Thymus (tissue), 11 donors: Measurements from ENCODE around the gene FXYD5. TPM values are rescaled to one million over a fixed set of nuclear protein-coding genes. Genes with fewer than 3 reads are reported as not detected.

Experiments used
- DNase-seq, 9 donors: peaks; one replicate each; pipeline ENCODE4 v3.0.0-alpha.2; 2013; ENCODE audit warnings: low spot score in 9 of 9, low read depth in 6 of 9, missing footprints in 1 of 9
- H3K27ac ChIP-seq, 2 donors: one replicate each; pipeline ENCODE4 v1.5.1; 2013; ENCODE audit warnings: control low read depth in 1 of 2, low read depth in 1 of 2, low read length in 1 of 2, mild to moderate bottlenecking in 1 of 2, moderate library complexity in 1 of 2
- H3K27me3 ChIP-seq, 2 donors: one replicate each; pipeline ENCODE4 v1.5.1; 2013; ENCODE audit warnings: low read length in 1 of 2; ENCODE audit not compliant: control insufficient read depth in 2 of 2, insufficient read depth in 1 of 2
- H3K36me3 ChIP-seq, 2 donors: one replicate each; pipeline ENCODE4 v1.5.1; 2013; ENCODE audit warnings: low read length in 1 of 2, mild to moderate bottlenecking in 1 of 2, moderate library complexity in 1 of 2; ENCODE audit not compliant: control insufficient read depth in 2 of 2, insufficient read depth in 2 of 2
- H3K4me1 ChIP-seq, 2 donors: one replicate each; pipeline ENCODE4 v1.5.1; 2013; ENCODE audit warnings: low read length in 2 of 2; ENCODE audit not compliant: control insufficient read depth in 2 of 2, insufficient read depth in 2 of 2
- H3K4me3 ChIP-seq, 2 donors: one replicate each; pipeline ENCODE4 v1.5.1; 2013; ENCODE audit warnings: low read length in 2 of 2, control low read depth in 1 of 2, mild to moderate bottlenecking in 1 of 2
- H3K9me3 ChIP-seq, 2 donors: one replicate each; pipeline ENCODE4 v1.5.1; 2013; ENCODE audit warnings: low read length in 1 of 2, mild to moderate bottlenecking in 1 of 2; ENCODE audit not compliant: control insufficient read depth in 2 of 2, insufficient read depth in 1 of 2
- WGBS: extraction: QIAGEN DNeasy Blood & Tissue Kit; methylation state at CpG from one replicate; pipeline ENCODE4 v1.1.7; 2013; 5-methylcytosine and 5-hydroxymethylcytosine counted together
- polyA plus RNA-seq: library from polyadenylated mRNA; stranded (reverse); fragments of 200-250 nt; gene quantifications from one replicate; pipeline ENCODE4 v1.2.3, GENCODE V29; 2013
- total RNA-seq: library from RNA; stranded (reverse); fragments of 120-200 nt; gene quantifications from one replicate; pipeline ENCODE4 v1.2.4, GENCODE V29; 2013
- donor health status: healthy.

The FXYD5 gene
- total and polyA plus RNA-seq, 2 donors: 42.6 to 136 TPM

GRCh38 chr19:35159606-35160005, 5.1 kb downstream of the FXYD5 start:
- 93% methylated on average over 8 of the region's 8 CpGs for WGBS

GRCh38 chr19:35160629-35161433, 6.3 kb downstream of the FXYD5 start:
- no peak overlapping the region for H3K27ac ChIP-seq

More at GRCh38 chr19:35159606-35160005, 5.1 kb downstream of the FXYD5 start:
- H3K4me1 ChIP-seq: peaks cover 10 to 12% of the 10 kb centered on the region in 2 donors
- H3K4me3 ChIP-seq: no peak overlapping the region
- no peak overlapping the region for H3K27ac ChIP-seq
- peaks cover 37 to 48% of the 10 kb centered on the region in 2 donors for H3K36me3 ChIP-seq
- peaks cover 0 to 10% of the 10 kb centered on the region in 2 donors for H3K27me3 ChIP-seq
- peaks cover 0 to 1% of the 10 kb centered on the region in 2 donors for H3K9me3 ChIP-seq
- DNase-seq: no peak

DNA sequence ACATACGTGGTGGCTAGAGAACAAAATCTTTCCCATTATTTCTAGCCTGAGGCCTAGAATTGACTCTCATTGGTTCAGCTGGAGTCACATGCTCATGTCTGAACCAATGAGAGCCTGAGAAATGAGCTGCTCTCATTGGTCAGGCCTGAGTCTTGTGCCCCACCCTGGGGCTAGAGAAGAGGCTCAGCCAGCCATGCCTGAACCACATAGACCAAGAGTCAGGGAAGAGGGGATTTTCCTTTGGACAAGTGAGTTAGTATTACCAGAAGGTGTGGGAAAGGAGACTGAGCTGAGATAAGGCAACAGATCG, 6.9 kb downstream of the FXYD5 start:
- H3K36me3 ChIP-seq: peaks cover 50 to 60% of the 10 kb centered on the region in 2 donors
- H3K27ac ChIP-seq: no peak overlapping the region
- WGBS: over 99% methylated on average over 2 of the region's 2 CpGs

More at GRCh38 chr19:35160629-35161433, 6.3 kb downstream of the FXYD5 start:
- Histone ChIP-seq H3K4me3 (no peak overlapping the region), H3K27me3 (no peaks in the 10 kb centered on the region), H3K9me3 (peaks cover 3% of the 10 kb centered on the region in 2 donors), H3K4me1 (peaks cover 2 to 6% of the 10 kb centered on the region in 2 donors), H3K36me3 (peaks cover 44 to 55% of the 10 kb centered on the region in 2 donors)
- DNase-seq: no peak
- 96% methylated on average over 9 of the region's 9 CpGs for WGBS

DNA sequence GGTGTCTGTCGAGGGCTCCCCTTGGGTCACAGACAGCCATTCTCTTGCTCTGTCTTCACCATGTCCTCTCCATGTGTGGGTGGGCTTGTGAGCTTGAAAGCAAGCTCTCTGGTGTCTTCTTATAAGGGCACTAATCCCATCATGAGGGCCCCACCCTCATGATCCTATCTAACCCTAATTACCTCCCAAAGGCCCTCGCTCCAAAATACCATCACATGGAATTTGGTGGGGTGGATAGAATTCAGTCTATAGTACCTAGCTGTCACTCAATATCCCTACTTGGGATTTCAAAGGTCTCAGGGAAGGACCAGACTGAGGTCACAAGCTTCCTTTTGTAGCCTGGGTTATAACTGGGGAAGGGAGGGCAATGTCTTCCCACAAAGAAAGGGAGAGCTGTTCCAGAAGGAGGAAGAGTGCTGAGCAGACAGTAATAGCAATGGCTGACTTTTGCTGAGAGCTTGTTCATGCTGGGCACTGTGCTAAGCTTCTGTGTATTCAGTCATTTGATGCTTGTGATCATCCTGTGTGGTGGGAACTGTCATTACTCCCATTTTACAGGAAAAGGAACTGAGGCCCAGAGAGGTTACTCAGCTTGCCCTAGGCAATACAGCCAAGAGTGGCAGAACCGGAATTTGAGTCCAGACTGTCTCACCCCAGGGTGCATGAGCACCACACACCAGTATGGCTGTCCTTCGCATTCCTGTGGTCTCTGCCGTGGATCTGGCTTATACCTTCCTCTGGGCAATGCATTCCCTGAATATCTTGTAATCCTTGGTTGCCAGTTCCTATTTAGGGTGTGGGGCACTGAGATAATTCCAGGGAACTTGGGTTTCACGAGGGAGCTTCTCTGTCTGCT, 8.2 kb downstream of the FXYD5 start:
- no peak for DNase-seq
- Histone ChIP-seq H3K27me3 (no peaks in the 10 kb centered on the region), H3K4me1 (peaks cover 0 to 6% of the 10 kb centered on the region in 2 donors), H3K4me3 (no peak overlapping the region), H3K27ac (no peak overlapping the region), H3K36me3 (peaks cover 46 to 53% of the 10 kb centered on the region in 2 donors), H3K9me3 (peaks cover 4 to 12% of the 10 kb centered on the region in 2 donors)
- WGBS: 96% methylated on average over 6 of the region's 6 CpGs

More for the DNA sequence above, 6.9 kb downstream of the FXYD5 start:
- peaks cover 4 to 9% of the 10 kb centered on the region in 2 donors for H3K9me3 ChIP-seq
- H3K27me3 ChIP-seq: no peaks in the 10 kb centered on the region
- no peak overlapping the region for H3K4me3 ChIP-seq
- peaks cover 0 to 1% of the 10 kb centered on the region in 2 donors for H3K4me1 ChIP-seq
- DNase-seq: no peak

GRCh38 chr19:35164418-35164817, 9.9 kb downstream of the FXYD5 start:
- Histone ChIP-seq H3K27ac (no peak overlapping the region), H3K4me1 (peaks cover 0 to 6% of the 10 kb centered on the region in 2 donors), H3K36me3 (peaks cover 42 to 49% of the 10 kb centered on the region in 2 donors), H3K4me3 (no peak overlapping the region), H3K27me3 (no peaks in the 10 kb centered on the region), H3K9me3 (peaks cover 4 to 12% of the 10 kb centered on the region in 2 donors)
- no peak for DNase-seq
- 97% methylated on average over 2 of the region's 2 CpGs for WGBS

GRCh38 chr19:35165200-35166058, 10.9 kb downstream of the FXYD5 start:
- DNase-seq: no peak
- Histone ChIP-seq H3K27me3 (no peaks in the 10 kb centered on the region), H3K4me1 (peaks cover 0 to 6% of the 10 kb centered on the region in 2 donors), H3K27ac (no peak overlapping the region), H3K9me3 (peaks cover 4 to 12% of the 10 kb centered on the region in 2 donors), H3K4me3 (no peak overlapping the region), H3K36me3 (peaks cover 44 to 47% of the 10 kb centered on the region in 2 donors)
- 76% methylated on average over 5 of the region's 5 CpGs for WGBS

DNA sequence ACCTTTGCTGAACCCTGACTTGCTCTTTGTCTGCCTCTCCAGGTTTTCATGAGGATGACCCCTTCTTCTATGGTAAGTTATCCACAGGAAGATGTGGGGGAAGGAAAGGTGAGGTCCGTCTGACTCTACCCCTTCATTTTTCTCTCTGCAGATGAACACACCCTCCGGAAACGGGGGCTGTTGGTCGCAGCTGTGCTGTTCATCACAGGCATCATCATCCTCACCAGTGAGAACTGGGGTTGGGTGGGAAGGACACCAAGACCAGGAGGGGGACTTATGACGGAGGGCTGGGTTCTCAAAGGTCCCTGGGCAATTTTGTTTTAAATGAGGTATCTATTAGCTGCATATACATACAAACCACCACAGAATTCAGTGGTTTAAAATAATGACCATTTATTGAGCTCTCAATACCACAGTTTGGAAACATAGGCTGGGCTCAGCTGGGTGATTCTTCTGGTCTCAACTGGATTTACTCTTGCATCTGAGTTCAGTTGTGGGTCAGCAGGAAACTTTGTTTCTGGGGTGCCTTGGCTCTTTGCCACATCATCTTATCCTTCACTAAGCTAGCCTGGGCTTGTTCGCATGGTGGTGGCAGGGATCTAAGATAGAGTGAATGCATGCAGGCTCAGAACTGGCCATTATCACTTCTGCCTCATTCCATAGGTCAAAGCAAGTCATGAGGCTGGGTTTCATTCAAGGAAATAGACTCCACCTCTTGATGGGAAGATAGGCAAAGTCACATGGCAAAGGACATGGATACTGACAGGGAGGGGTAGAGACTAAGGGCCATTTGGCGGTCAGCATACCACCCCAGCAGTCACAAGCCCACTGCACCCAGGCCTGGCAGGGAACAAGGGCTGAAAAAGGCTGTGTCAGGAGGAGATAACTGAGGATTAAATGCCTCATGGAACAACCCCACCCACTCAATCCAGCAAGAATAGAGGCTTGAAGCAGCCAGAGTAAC, 11.8 kb downstream of the FXYD5 start:
- Histone ChIP-seq H3K9me3 (peaks cover 3 to 12% of the 10 kb centered on the region in 2 donors), H3K36me3 (peaks cover 37 to 44% of the 10 kb centered on the region in 2 donors), H3K27me3 (no peaks in the 10 kb centered on the region), H3K4me3 (no peak overlapping the region), H3K27ac (no peak overlapping the region), H3K4me1 (peaks cover 0 to 6% of the 10 kb centered on the region in 2 donors)
- DNase-seq: no peak
- 98% methylated on average over 7 of the region's 7 CpGs for WGBS
